IPS-20b (cell line): ENCODE data around the gene IFITM10.
A peak's percentile ranks its signal among the peaks of the same experiment; 100 is the strongest.

Experiments
- H3K27ac ChIP-seq: one replicate; pipeline ENCODE4 v1.5.1; 2013; ENCODE audit warnings: low read length
- H3K27me3 ChIP-seq: 2 replicates; pipeline ENCODE4 v1.6.1; 2013; ENCODE audit warnings: mild to moderate bottlenecking, low read length, inconsistent platforms; ENCODE audit not compliant: insufficient read depth
- H3K36me3 ChIP-seq: 2 replicates; pipeline ENCODE4 v1.6.1; 2013; ENCODE audit warnings: low read depth, mild to moderate bottlenecking, inconsistent platforms, low read length, moderate library complexity; ENCODE audit not compliant: insufficient read depth
- H3K4me1 ChIP-seq: 2 replicates; pipeline ENCODE4 v1.6.1; 2013; ENCODE audit warnings: mild to moderate bottlenecking, control low read depth, inconsistent platforms, low read length, moderate library complexity; ENCODE audit not compliant: insufficient read depth
- H3K4me3 ChIP-seq: 2 replicates; pipeline ENCODE4 v1.5.1; 2013; ENCODE audit warnings: mild to moderate bottlenecking, low read length, inconsistent platforms
- H3K9ac ChIP-seq: 2 replicates; pipeline ENCODE4 v1.6.1; 2013; ENCODE audit warnings: low read depth, mild to moderate bottlenecking, inconsistent platforms, low read length, moderate library complexity
- H3K9me3 ChIP-seq: 2 replicates; pipeline ENCODE4 v1.6.1; 2013; ENCODE audit warnings: mild to moderate bottlenecking, low read depth, low read length, inconsistent platforms; ENCODE audit not compliant: insufficient read depth

The IFITM10 gene

DNA sequence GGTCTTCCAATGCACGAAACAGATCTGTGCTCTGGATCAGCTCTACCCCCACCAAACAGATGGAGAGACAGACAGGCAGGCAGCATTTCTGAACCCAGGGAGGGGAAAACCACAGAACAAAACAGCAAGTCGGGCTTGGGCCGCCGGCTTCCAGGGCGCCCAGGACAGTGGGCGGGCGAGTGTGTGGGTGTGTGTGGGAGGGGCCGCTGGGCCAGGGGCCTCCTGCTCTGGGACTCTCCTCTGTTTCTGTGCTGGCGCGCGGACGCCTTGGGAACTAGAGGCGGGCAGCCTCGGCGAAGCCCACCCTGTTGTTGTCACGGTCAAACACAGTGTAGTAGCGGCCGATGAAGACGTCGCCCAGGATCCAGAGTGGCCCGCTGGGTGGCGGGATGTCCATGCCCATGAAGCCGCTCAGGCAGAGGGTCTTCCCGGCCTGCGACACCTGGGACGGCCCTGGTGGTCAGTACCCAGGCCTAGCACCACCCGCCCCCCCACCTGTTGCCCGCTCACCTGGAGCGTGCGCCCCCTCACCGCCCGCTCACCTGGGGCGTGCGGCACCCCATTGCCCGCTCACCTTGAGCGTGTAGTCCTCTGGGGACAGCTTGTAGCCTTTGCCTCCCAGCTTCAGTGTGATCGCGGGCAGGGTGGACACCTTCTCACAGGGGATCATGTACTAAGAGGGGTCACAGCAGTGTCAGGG, 3.0 kb upstream of the IFITM10 start:
- H3K9ac ChIP-seq, result no peak overlapping the region

DNA sequence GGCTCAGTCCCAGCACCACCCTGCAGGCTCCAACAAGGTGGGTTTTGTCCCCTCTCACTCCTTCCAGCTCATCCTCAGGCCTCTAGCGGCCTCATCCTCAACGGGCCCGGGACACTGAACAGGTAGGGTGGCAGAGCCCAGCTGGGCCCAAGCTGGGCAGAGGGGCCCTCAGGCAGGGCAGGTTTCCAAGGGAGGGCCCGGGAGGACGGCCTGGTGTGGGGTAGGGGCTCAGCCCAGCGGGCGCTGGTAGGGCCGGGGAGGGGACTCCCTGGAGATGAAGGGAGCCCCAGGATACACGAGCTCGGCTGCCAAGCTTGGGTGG, 2.5 kb upstream of the IFITM10 start:
- Histone ChIP-seq H3K27ac (no peak overlapping the region), H3K4me1 (no peaks in the 10 kb centered on the region; the same call in 1 of the 2 replicates), H3K27me3 (peaks cover 31% of the 10 kb centered on the region), H3K36me3 (peaks cover 27% of the 10 kb centered on the region; the same call in 1 of the 2 replicates), H3K9me3 (no peaks in the 10 kb centered on the region), H3K4me3 (no peak overlapping the region), H3K9ac (no peak overlapping the region)

More for the DNA sequence above, 3.0 kb upstream of the IFITM10 start:
- Histone ChIP-seq H3K36me3 (peaks cover 27% of the 10 kb centered on the region; the same call in 1 of the 2 replicates), H3K27me3 (peaks cover 26% of the 10 kb centered on the region), H3K27ac (no peak overlapping the region), H3K4me1 (no peaks in the 10 kb centered on the region; the same call in 1 of the 2 replicates), H3K9me3 (no peaks in the 10 kb centered on the region), H3K4me3 (no peak overlapping the region)

DNA sequence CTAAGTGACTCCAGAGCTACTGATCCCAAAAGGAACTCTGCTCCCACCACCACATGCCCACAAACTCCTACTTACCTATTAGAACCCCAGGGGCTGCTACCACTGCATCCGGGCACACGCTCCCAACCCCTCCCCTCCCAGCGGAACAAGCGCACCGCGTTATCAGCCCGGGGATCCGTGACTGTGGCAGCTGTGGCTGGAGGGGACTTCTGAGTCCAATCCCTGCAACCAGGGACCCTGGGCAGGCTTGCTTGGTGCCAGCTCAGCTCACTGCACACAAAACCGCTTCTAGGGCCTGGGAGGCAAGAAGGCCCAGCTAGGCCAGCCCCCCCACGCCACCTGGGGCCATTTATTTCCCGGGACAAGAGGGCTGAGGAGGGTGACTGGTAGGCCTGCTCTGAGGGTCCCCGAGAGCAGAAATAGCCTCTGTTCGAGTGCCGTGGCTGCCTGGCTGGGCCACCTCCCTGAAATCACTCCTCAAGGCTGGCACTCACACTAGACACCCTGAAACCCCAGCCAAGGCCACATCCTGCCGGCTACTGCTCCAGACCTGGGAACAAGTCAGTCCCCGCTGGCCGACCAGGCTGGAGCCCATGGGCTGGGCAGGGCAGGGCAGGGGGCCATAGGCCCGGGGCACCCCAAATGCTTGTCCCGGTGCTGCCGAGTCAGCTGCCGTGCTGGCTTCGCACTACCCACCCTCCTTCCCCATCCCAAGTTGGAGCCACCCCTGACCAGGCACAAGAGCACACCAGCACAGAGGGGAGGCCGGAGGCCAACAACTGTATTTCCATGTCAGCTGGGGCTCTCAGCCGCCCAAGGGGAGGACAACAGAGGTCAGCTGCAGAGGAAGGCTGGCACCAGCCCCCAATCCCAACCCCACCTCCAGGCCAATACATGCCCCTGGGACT, 1.9 kb upstream of the IFITM10 start:
- H3K27me3 ChIP-seq, result peaks cover 37% of the 10 kb centered on the region
- H3K27ac ChIP-seq, result no peak overlapping the region
- H3K9me3 ChIP-seq, result no peaks in the 10 kb centered on the region
- no peak overlapping the region for H3K9ac ChIP-seq
- H3K4me1 ChIP-seq, result no peaks in the 10 kb centered on the region; the same call in 1 of the 2 replicates
- H3K36me3 ChIP-seq, result peaks cover 24% of the 10 kb centered on the region; the same call in 1 of the 2 replicates
- H3K4me3 ChIP-seq, result no peak overlapping the region

DNA sequence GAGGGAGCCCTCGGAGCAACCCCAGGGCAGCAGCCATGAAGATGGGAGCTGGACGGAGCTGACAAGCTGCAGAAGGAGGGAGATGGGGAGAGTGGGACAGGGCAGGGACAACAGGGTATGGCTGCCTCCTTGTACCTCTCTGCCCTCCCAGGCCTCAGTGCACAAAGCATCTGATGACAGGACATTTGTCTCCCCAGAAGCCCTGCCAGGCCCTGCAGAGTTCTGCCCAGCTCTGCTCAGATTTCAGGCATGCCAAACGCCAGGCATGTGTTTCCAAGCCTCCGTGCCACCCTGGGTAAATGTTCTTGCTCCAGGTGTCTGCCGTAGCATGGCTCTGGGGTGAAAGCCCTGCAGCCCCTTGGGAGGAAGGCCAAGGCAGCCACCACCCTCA, 1.1 kb upstream of the IFITM10 start:
- Histone ChIP-seq H3K4me1 (no peaks in the 10 kb centered on the region; the same call in 1 of the 2 replicates), H3K27ac (no peak overlapping the region), H3K9me3 (no peaks in the 10 kb centered on the region), H3K36me3 (peaks cover 20% of the 10 kb centered on the region; the same call in 1 of the 2 replicates), H3K9ac (no peak overlapping the region), H3K4me3 (no peak overlapping the region), H3K27me3 (peaks cover 45% of the 10 kb centered on the region)

DNA sequence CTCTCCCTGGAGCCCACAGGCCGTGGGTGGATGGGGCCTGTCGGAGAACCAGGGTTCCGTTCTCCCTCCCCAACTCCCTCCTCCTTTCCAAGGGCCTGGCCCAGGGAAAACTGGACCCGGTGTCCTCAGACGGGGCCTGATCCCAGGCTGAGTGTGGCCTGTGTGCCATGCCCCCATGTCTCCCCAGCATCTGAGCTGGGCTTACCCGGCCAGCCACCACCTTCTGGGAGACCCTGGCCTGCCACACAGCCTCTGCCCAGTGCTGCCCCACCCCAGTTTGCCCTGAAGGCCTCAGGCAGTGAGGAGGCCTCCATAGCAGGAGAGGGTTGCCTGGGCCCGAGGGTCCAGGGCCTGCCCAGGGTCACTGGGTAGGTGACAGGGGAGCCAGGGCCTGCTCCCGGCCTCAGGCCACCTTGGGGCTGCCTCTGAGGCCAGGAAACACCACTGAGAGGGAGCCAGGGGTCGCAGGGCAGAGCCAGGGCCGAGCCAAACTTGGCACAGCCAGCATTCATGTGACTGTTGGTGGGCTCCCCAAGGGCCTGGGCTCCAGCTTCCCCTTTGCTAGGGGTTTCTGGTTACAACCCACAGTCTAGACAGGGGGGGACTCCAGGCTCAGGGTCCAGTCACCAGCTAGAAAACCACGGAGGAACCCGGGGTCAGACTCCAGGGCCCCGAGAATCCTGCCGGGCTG, 590 bp upstream of the IFITM10 start:
- Histone ChIP-seq H3K4me3 (no peak overlapping the region), H3K27me3 (peaks cover 49% of the 10 kb centered on the region), H3K36me3 (0 out of 2 replicates have a peak, but pooled peaks cover 16% of the 10 kb centered on the region), H3K27ac (no peak overlapping the region), H3K9ac (no peak overlapping the region), H3K4me1 (no peaks in the 10 kb centered on the region; the same call in 1 of the 2 replicates), H3K9me3 (peaks cover under 1% of the 10 kb centered on the region; the same call in 1 of the 2 replicates)

DNA sequence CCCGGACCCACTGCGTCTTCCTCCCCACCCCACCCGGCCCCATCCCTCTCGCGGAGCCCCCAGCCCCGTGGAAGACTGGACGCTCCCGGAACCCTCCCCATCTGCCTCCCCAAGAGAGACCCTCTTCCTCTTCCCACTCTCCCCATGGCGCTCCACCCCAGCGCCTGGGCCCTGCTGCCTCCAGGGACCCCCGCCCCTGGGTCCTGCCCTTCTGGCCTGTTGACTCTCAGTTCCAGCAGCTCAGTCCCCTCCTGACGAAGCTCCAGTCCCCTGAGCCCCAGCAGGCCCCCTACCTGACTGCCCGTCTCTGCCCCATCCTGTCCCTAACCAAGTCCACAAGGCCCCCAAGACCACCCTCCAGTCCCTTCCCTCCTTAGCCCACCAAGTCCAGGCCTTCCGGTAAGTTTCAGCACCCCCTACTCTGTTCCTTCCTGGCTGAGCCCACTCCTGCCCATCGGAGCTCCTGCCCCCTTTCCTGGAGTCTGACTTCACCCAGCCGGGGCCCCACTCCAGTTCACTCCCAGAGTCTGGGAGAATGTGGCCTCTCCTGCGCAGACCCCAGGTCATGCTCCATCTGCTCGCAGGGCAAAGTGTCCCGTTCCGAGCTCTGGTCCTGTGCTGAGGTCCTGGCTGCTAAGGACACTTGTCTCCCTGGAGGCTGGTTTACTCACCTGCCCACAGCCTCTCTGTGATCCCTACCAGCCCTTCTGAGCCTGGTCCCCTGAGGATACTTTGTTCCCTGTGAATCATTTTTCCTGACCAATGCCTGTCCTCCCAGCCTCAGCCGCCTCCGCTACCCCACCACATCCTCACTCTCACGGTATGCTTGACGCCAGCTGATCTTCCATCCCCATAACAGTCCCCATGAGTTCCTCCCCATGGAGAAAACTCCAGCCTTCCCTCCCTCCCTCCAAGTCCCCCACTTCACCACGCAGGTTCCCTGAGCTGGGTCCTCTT, 722 bp downstream of the IFITM10 start:
- peaks cover 5% of the 10 kb centered on the region; the same call in 1 of the 2 replicates for H3K9me3 ChIP-seq
- H3K36me3 ChIP-seq, result 0 out of 2 replicates have a peak, but pooled peaks cover 4% of the 10 kb centered on the region
- H3K9ac ChIP-seq, result no peak overlapping the region
- no peaks in the 10 kb centered on the region; the same call in 1 of the 2 replicates for H3K4me1 ChIP-seq
- no peak overlapping the region for H3K27ac ChIP-seq
- peaks cover 51% of the 10 kb centered on the region for H3K27me3 ChIP-seq
- peak overlapping the region; percentile 56; the same call in 1 of the 2 replicates for H3K4me3 ChIP-seq

DNA sequence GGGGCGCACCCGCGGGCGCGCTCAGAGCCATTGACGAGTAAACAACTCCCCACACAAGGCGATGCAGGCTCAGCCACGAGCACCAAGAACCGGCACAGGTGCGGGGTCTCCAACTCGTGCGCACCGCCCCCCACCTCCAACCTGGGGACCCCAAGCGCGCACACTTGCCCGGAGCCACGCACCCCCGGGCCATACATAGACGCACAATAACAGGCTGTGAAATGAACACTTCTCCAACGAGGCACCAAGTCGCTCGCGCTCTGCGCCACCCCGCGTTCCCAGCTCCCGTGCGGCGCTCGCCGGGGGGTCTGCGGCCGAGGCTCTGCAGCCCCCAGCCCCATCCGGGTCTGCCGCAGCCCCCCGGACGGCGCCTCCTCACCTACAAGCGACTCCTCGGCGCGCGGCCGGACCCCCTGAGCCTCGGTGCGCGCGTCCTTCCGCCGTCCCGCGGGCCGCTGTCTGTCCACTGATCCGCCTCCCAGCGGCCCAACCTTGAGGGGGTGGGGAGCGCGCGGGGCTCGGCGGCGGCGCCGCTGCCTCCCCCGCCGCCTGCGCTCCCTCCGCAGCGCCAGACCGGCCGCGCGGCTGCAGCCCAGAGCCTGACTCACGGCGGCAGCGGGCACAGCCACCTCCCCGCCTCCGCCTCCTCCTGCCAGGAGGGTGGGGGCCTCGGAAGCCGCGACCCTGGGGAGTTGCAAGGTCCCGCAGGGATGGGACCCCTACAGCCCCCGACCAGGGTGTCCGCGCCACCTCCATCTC, 1.6 kb downstream of the IFITM10 start:
- Histone ChIP-seq H3K9ac (no peak overlapping the region), H3K9me3 (peaks cover 5% of the 10 kb centered on the region; the same call in 1 of the 2 replicates), H3K36me3 (no peaks in the 10 kb centered on the region), H3K4me1 (no peaks in the 10 kb centered on the region; the same call in 1 of the 2 replicates), H3K4me3 (peak overlapping the region; percentile 56; the same call in 1 of the 2 replicates), H3K27ac (no peak overlapping the region), H3K27me3 (peaks cover 57% of the 10 kb centered on the region)

DNA sequence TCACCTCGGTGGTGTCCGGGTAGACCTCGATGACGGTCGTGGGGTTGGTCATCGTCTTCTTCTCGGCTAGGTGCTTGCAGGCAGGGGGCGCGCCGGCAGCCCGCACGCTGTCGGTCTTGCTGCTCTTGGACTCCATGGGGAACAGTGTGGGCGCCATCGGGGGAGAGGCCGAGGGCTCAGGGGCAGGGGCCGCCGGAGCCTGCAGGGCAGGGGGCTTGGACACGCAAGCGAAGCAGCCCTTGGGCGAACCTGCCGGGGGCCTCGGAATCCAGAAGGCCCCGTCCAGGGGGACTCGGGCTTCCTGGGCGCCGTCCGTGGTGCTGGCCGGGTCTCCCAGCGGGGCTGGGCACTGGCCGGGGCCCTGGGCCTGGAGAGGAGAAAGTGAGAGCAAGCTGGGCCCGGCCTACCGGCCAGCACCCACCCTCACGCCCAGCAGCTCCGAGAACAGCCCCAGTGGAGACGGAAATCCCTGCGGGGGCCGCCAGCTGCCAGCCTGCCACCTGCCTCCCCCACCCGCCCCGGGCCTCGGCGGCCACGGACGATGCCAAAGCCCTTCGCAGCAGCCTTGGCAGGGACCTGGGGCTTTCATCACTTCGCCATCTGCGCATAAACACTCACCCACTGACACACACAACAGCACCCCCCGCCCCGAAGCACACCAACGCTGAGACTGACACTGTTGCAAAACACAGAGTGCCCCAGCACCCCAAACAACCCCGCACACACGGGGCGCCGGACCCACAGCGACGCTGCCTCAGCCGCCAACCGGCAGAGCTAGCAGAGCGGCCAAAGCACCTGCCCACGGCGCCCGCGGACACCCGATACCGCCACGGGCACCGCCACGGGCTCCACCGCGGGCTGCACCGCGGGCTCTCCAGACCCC, 2.4 kb downstream of the IFITM10 start:
- H3K9me3 ChIP-seq, result peaks cover 5% of the 10 kb centered on the region; the same call in 1 of the 2 replicates
- H3K4me3 ChIP-seq, result peak overlapping the region; percentile 56; the same call in 1 of the 2 replicates
- H3K27me3 ChIP-seq, result peaks cover 57% of the 10 kb centered on the region
- H3K27ac ChIP-seq, result no peak overlapping the region
- H3K9ac ChIP-seq, result no peak overlapping the region
- no peaks in the 10 kb centered on the region; the same call in 1 of the 2 replicates for H3K4me1 ChIP-seq
- H3K36me3 ChIP-seq, result no peaks in the 10 kb centered on the region

DNA sequence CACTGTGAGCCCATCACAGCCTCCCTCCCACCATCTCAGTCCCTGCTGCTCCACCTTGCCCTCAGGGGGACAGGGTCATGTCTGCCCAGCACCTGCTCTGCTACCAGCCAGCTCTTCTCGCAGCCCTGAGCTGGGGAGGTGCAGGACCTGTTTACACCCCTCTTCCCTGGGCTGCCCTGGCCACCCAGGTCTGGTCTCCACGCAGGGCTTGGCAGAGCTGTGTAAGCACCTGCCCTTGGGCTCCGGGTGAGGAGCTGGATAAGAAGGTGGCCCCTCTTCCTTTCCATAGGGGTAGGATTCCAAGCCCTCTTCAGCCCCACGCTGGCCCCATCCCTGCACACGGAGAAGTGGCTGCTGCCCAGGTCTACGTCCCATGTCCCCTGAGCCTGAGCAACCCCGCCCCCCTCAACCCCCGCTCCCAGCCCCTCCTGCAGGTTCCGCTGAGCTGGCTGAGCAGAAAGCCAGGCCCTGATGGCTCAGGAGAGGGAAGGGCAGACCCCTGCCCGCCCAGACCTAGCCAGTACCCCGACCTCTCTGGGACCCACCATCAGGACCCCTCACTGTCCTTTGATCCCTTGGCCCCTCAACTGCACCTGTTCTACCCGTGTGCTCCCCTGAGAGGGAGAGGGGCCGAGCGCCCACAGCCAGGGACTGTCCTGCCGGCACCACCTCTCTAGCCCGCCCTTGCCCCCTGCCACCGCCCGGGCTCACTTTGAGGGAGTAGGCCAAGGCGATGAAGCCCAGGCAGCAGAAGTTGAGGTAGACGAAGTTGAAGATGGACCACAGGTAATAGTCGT, 3.2 kb downstream of the IFITM10 start:
- Histone ChIP-seq H3K4me3 (no peak overlapping the region), H3K9me3 (peaks cover 5% of the 10 kb centered on the region; the same call in 1 of the 2 replicates), H3K36me3 (no peaks in the 10 kb centered on the region), H3K9ac (no peak overlapping the region), H3K27ac (no peak overlapping the region), H3K27me3 (peaks cover 65% of the 10 kb centered on the region), H3K4me1 (no peaks in the 10 kb centered on the region; the same call in 1 of the 2 replicates)
